Natural killer cell (primary cell): ENCODE results near the gene UGP2. TPM values are rescaled to one million over a fixed set of nuclear protein-coding genes. Genes with fewer than 3 reads are reported as not detected.

Experiments
- ATAC-seq, 3 donors: fragments of 150-1000 bp in 2 of 3; fragments of 200-7000 bp in 1 of 3; cut with Tn5 transposase; 1 replicate in 1 of 3; 2 replicates in 2 of 3; pipeline ENCODE4 v1.10.0; 2021; ENCODE audit warnings: mild to moderate bottlenecking in 2 of 3, moderate library complexity in 2 of 3
- DNase-seq, 2 donors: peaks; one replicate each; pipeline versions ENCODE4 v3.0.0 to v3.0.0-alpha.2; 2013 to 2021; ENCODE audit warnings: mixed read lengths in 1 of 2
- H3K27ac ChIP-seq: one replicate; pipeline ENCODE4 v1.5.1; 2013; ENCODE audit warnings: mild to moderate bottlenecking, low read length
- H3K27me3 ChIP-seq: one replicate; pipeline ENCODE4 v1.6.1; 2013; ENCODE audit warnings: low read length; ENCODE audit not compliant: control insufficient read depth, insufficient read depth
- H3K36me3 ChIP-seq: one replicate; pipeline ENCODE4 v1.6.1; 2013; ENCODE audit warnings: low read length; ENCODE audit not compliant: control insufficient read depth, insufficient read depth
- H3K4me1 ChIP-seq: one replicate; pipeline ENCODE4 v1.6.1; 2013; ENCODE audit warnings: low read length; ENCODE audit not compliant: control insufficient read depth, insufficient read depth
- H3K4me3 ChIP-seq: one replicate; pipeline ENCODE4 v1.5.1; 2013; ENCODE audit warnings: low read length
- H3K9me3 ChIP-seq: one replicate; pipeline ENCODE4 v1.6.1; 2013; ENCODE audit warnings: low read length; ENCODE audit not compliant: control insufficient read depth, insufficient read depth
- H3K27ac Mint-ChIP-seq, 2 donors: one replicate each; pipeline ENCODE4 v1.8.0; 2022; ENCODE audit warnings: mild to moderate bottlenecking in 2 of 2, mixed read lengths in 2 of 2, moderate library complexity in 1 of 2
- H3K27me3 Mint-ChIP-seq, 2 donors: one replicate each; pipeline ENCODE4 v1.8.0; 2022; ENCODE audit warnings: low read depth in 2 of 2, mixed read lengths in 2 of 2
- H3K36me3 Mint-ChIP-seq: one replicate; pipeline ENCODE4 v1.8.0; 2022; ENCODE audit warnings: mixed read lengths
- H3K4me1 Mint-ChIP-seq, 2 donors: one replicate each; pipeline ENCODE4 v1.8.0; 2022; ENCODE audit warnings: mixed read lengths in 2 of 2
- H3K4me3 Mint-ChIP-seq: one replicate; pipeline ENCODE4 v1.8.0; 2022; ENCODE audit warnings: mild to moderate bottlenecking, moderate library complexity, mixed read lengths
- H3K9me3 Mint-ChIP-seq, 2 donors: one replicate each; pipeline ENCODE4 v1.8.0; 2022; ENCODE audit warnings: mixed read lengths in 2 of 2
- CTCF ChIP-seq: fragments of 200-600 bp; IDR thresholded peaks from one replicate; pipeline ENCODE4 v1.8.0; 2022; ENCODE audit warnings: antibody characterized with exemption
- WGBS: methylation state at CpG from one replicate; pipeline ENCODE4 v1.1.7; 2013; ENCODE audit warnings: missing lambda C conversion rate; ENCODE audit not compliant: insufficient coverage; 5-methylcytosine and 5-hydroxymethylcytosine counted together
- intact Hi-C: fragments of 100-400 bp; cut with micrococcal nuclease; formaldehyde crosslinking; loops from one replicate; pipeline ENCODE4 v1.14.2; 2022
- total RNA-seq, 4 donors: library from RNA; stranded (reverse); fragments of 120-200 nt in 1 of 4; gene quantifications; one replicate each; pipeline versions ENCODE4 v1.2.3 to v1.2.4, GENCODE V29; 2013 to 2022

UGP2 gene
- total RNA-seq, 3 donors from 2014 or later (not counting 1 experiment from before 2014, with no cell fraction given): 100 to 117 (median 101) TPM

- no peak overlapping the region for H3K4me3 Mint-ChIP-seq
- H3K36me3 ChIP-seq: peaks cover 47% of the 10 kb centered on the region
Measured at GRCh38 chr2:63861220-63861822, 19.6 kb downstream of the UGP2 start.

GRCh38 chr2:63862806-63863205 is 21.1 kb downstream of the UGP2 start:
- intact Hi-C loops: no loop called here
- H3K36me3 ChIP-seq: peaks cover 46% of the 10 kb centered on the region
- DNase-seq: no peak
- peak overlapping the region; percentile 52 to 93 for H3K27ac Mint-ChIP-seq
- H3K27me3 Mint-ChIP-seq: no peaks in the 10 kb centered on the region
- H3K4me3 ChIP-seq: no peak overlapping the region
- peaks cover 18 to 25% of the 10 kb centered on the region in 2 donors for H3K4me1 Mint-ChIP-seq
- peaks cover 6% of the 10 kb centered on the region for H3K4me1 ChIP-seq
- H3K9me3 Mint-ChIP-seq: no peaks in the 10 kb centered on the region
- H3K4me3 Mint-ChIP-seq: no peak overlapping the region
- no peaks in the 10 kb centered on the region for H3K9me3 ChIP-seq
- H3K27ac ChIP-seq: no peak overlapping the region
- WGBS: no CpG with 5 or more reads among the region's 1 CpG
- no peaks in the 10 kb centered on the region for H3K27me3 ChIP-seq
- no peak for ATAC-seq
- TF ChIP-seq CTCF: no peak
- H3K36me3 Mint-ChIP-seq: no peaks in the 10 kb centered on the region

More at GRCh38 chr2:63861220-63861822, 19.6 kb downstream of the UGP2 start:
- H3K27ac ChIP-seq: no peak overlapping the region
- peaks cover 16 to 27% of the 10 kb centered on the region in 2 donors for H3K4me1 Mint-ChIP-seq
- WGBS: 33% methylated on average over 3 of the region's 6 CpGs
- TF ChIP-seq CTCF: peak; percentile 52
- H3K4me3 ChIP-seq: no peak overlapping the region
- intact Hi-C loops: loop anchor here (1.0 kb wide), 1 partner anchor 169 kb away; no protein-coding TSS in a partner anchor
- H3K36me3 Mint-ChIP-seq: no peaks in the 10 kb centered on the region
- H3K27ac Mint-ChIP-seq: peak overlapping the region; percentile 32 to 68
- no peaks in the 10 kb centered on the region for H3K27me3 Mint-ChIP-seq
- no peaks in the 10 kb centered on the region for H3K9me3 ChIP-seq
- H3K9me3 Mint-ChIP-seq: no peaks in the 10 kb centered on the region
- H3K4me1 ChIP-seq: peaks cover 10% of the 10 kb centered on the region
- peak in 1 of 2 donors; percentile 86 for DNase-seq
- peak; percentile 54 to 76 (median 74) for ATAC-seq
- no peaks in the 10 kb centered on the region for H3K27me3 ChIP-seq

- H3K4me1 Mint-ChIP-seq: peaks cover 18 to 27% of the 10 kb centered on the region in 2 donors
- no peaks in the 10 kb centered on the region for H3K9me3 Mint-ChIP-seq
- H3K27ac Mint-ChIP-seq: peak overlapping the region; percentile 52 to 93
- Histone ChIP-seq H3K9me3 (no peaks in the 10 kb centered on the region), H3K4me3 (no peak overlapping the region), H3K27ac (no peak overlapping the region), H3K4me1 (peaks cover 6% of the 10 kb centered on the region), H3K27me3 (no peaks in the 10 kb centered on the region), H3K36me3 (peaks cover 42% of the 10 kb centered on the region)
- no peak for DNase-seq
- no peak for ATAC-seq
- H3K27me3 Mint-ChIP-seq: no peaks in the 10 kb centered on the region
- TF ChIP-seq CTCF: no peak
- H3K4me3 Mint-ChIP-seq: no peak overlapping the region
- intact Hi-C loops: no loop called here
- no peaks in the 10 kb centered on the region for H3K36me3 Mint-ChIP-seq
- WGBS: no CpG with 5 or more reads among the region's 1 CpG
Measured at GRCh38 chr2:63863707-63864106, 22.0 kb downstream of the UGP2 start.
